GM12864 (cell line): ENCODE measurements around the gene TSPAN13.

Experiments used
- DNase-seq: peaks from one replicate; pipeline ENCODE4 v3.0.0-alpha.2; 2011; ENCODE audit warnings: low read depth
- H3K4me3 ChIP-seq: 2 replicates; pipeline ENCODE4 v1.5.1; 2011; ENCODE audit warnings: mild to moderate bottlenecking, low read depth, low read length, control low read depth
- TF ChIP-seq, protein P1 (sequence below): IDR thresholded peaks from 2 replicates; pipeline ENCODE4 v1.5.1; 2011; ENCODE audit warnings: low read depth, mild to moderate bottlenecking, moderate library complexity, low read length, control low read depth, inconsistent platforms; ENCODE audit errors: missing control alignments

Gene TSPAN13

GRCh38 chr7:16739863-16740622 lies 13.5 kb upstream of the TSPAN13 start:
- H3K4me3 ChIP-seq, result no peak overlapping the region
- DNase-seq, result no peak
- TF ChIP-seq, protein P1, sequence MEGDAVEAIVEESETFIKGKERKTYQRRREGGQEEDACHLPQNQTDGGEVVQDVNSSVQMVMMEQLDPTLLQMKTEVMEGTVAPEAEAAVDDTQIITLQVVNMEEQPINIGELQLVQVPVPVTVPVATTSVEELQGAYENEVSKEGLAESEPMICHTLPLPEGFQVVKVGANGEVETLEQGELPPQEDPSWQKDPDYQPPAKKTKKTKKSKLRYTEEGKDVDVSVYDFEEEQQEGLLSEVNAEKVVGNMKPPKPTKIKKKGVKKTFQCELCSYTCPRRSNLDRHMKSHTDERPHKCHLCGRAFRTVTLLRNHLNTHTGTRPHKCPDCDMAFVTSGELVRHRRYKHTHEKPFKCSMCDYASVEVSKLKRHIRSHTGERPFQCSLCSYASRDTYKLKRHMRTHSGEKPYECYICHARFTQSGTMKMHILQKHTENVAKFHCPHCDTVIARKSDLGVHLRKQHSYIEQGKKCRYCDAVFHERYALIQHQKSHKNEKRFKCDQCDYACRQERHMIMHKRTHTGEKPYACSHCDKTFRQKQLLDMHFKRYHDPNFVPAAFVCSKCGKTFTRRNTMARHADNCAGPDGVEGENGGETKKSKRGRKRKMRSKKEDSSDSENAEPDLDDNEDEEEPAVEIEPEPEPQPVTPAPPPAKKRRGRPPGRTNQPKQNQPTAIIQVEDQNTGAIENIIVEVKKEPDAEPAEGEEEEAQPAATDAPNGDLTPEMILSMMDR, result no peak

DNA sequence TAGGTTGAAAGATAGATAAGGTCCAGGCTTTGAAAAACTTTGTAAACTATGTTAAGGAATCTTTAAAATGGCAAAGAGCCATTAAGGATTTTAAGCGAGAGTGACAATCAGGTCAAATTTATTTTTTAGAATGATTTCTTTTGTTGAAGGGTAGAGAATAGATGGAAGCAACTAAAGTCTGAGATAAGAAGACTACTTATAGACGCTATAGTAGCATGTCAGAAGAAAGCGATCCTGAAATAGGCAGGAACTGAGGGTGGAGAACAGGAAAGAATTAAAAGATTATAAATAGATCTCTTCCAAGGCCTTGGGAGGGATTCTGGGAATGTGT lies 13.0 kb upstream of the TSPAN13 start:
- DNase-seq, result no peak
- H3K4me3 ChIP-seq, result no peak overlapping the region
- TF ChIP-seq, protein P1, result no peak

GRCh38 chr7:16740996-16741395 lies 12.6 kb upstream of the TSPAN13 start:
- TF ChIP-seq, protein P1, result no peak
- H3K4me3 ChIP-seq, result no peak overlapping the region
- DNase-seq, result no peak

DNA sequence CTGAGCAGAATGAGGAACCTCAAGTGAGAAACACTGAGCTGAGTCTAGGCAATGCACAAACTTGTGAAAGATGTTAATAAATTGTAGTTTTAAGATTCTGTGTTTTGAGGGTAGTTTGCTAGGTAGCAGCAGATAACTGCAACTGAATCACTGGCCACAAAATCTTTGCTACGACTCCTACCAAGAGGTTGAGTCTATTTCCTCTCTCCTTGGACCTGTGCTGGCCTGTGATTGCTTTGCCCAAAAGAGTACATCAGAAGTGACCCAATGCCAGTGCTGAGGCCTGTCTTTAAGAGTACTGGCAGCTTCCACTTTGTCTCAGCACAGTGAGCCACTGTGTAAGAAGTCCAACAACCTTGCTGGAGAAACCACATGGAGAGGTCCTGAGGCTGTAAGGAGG lies 11.9 kb upstream of the TSPAN13 start:
- no peak for DNase-seq
- TF ChIP-seq, protein P1, result no peak
- H3K4me3 ChIP-seq, result no peak overlapping the region

- TF ChIP-seq, protein P1, result no peak
- H3K4me3 ChIP-seq, result no peak overlapping the region
- DNase-seq, result no peak
These were observed 11.0 kb upstream of the TSPAN13 start for GRCh38 chr7:16742547-16742946.

DNA sequence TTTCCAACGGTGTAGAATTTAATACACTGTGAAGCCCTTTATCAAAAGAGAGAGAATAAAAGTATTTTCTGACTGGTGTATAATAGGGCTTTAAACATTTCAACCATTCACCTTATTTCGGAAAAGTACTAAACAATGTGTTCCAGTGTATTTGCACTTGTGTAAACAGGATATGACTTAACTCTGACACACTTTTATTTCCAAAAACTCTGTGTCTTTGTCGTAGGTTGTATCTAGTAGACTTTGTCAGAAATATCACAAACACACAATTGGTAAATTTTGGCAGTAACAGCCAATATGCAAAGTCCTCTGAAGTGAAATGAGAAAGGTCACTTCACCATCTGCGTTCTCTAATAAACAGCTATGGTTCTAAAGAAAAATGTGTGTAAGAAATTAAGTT lies 10.3 kb upstream of the TSPAN13 start:
- TF ChIP-seq, protein P1, result no peak
- DNase-seq, result no peak
- no peak overlapping the region for H3K4me3 ChIP-seq
